HG02623 (cell line): ENCODE data around the gene SPATA6L.

Experiments used
- ATAC-seq: cut with Tn5 transposase; IDR thresholded peaks from one replicate; pipeline ENCODE4 v1.9.1; 2021; ENCODE audit warnings: moderate library complexity; ENCODE audit not compliant: unreplicated experiment

Gene SPATA6L

DNA sequence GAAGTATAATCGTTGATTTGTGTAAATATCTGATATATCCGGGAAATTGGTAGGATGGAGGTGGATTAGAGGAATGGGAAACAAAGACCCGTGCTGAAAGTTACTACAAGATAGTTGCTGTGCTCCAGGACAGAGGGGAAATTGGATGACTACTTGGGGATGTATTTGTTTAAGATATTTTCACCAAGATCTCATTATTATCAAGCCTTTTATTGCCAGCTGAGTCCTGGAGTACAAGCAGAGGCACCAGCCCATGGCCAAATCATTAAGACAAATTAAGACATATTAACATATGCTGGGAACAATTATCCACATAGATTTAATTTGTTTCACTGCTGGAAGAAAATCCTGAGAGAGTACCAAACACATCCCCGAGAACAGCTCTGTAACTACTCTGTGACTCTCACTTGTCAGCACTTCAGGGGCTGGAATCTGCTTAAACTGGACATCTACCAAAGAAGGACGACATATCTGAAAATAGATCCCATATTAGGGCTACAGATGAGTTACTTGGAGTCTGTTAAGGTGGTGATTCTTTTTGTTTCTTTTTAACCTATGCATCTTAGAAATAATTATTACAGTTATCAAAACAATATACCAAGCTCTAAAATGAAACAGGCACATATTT lies 107.8 kb downstream of the SPATA6L start:
- ATAC-seq = no peak

GRCh38 chr9:4555236-4555635 lies 111.0 kb downstream of the SPATA6L start:
- no peak for ATAC-seq

- ATAC-seq = no peak
Observed at GRCh38 chr9:4553951-4554381, 112.3 kb downstream of the SPATA6L start.

GRCh38 chr9:4550777-4551484 lies 115.3 kb downstream of the SPATA6L start:
- ATAC-seq = no peak

GRCh38 chr9:4549751-4550295 lies 116.5 kb downstream of the SPATA6L start:
- ATAC-seq = no peak

DNA sequence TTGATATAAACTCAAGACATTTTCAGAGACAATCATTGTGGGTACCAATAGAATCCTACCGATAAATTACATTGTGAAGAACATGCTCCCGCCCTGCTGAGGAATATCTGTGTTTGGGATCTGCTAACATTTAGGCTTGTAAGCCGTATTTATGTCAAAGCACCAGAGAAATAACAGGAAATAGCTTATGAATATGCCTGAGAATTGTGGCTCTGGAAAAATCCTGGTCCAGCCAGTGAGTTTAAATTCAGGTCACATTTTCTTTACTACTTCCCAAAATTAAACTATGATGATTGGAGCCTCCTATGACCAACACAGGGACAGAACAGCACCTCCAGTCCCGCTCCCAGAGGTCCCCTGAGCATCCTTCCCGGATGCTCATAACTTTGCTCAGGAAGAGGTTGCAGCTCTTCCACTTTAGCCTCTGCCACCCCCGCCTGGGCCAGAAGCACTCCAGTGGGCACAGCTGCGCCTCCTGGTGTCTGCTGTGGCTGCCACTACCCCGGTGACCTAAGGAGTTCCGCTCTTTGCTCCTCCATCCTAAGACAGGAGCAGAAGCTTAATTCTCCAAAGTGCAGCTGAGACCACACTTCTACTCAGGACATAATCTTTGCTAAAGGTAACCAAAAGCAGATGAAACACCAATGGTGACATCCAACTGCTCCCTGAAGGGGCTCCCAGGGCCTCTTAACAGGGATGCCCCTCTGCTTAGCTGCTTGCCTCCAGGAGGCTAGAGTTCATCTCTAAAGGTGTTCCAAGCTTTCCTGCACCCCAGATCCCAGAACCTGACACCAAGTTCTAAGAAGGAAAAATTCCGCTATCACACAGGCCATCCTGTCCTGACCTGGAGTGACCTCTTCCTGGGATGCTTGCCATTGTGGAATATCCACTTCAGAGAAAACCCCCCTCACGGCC lies 117.2 kb downstream of the SPATA6L start:
- no peak for ATAC-seq
